ENCODE measurements around the gene SPATA33.
"Not testable (repeated sequence)": the region's sequence is repeated elsewhere in the genome, so short reads cannot be mapped to it uniquely, and the experiment has no call there.

SPATA33 gene

DNA sequence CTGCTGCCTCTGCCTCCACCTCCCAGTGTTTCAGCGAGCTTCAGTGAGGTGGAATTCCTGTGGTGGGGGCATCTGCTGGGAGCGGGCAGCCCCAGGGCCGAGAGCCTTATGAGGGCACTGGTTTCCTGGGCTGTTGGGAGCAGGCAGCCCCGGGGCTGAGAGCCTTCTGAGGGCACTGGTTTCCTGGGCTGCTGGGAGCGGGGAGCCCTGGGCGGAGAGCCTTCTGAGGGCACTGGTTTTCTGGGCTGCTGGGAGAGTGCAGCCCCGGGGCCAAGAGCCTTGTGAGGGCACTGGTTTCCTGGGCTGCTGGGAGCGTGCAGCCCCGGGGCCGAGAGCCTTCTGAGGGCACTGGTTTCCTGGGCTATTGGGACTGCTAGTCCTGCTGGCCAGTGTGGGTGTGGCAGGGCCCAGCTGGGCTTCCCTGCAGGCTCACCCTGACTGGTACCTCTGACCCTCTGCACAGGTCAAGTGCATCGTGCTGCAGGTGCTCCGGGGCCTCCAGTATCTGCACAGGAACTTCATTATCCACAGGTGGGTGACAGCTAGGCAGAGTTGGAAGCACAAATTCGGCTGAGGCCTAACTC is 34.4 kb downstream of the SPATA33 start:
- TF ChIP-seq FOXP2 (optimal IDR thresholded peaks at IDR 0.05; ENCODE audit: control extremely low read depth, extremely low read length, insufficient read depth) (no peak), EZH2 (IDR thresholded peaks at IDR 0.05) (no peak), POLR2AphosphoS5 (IDR thresholded peaks at IDR 0.05; ENCODE audit: borderline replicate concordance, low read depth, low read length) (no peak)
- Histone ChIP-seq H3K36me3 (ENCODE audit: insufficient read depth, low read length) (peaks cover 2% of the 10 kb centered on the region; the same call in 1 of the 2 replicates), H3K9me3 (ENCODE audit: low read depth, low read length) (no peaks in the 10 kb centered on the region), H3K9ac (ENCODE audit: insufficient read length) (no peak overlapping the region), H3K27ac (no peak overlapping the region), H3K4me3 (no peak overlapping the region)
- DNase-seq (ENCODE audit: low read depth, low spot score) = no peak

- no peak for TF ChIP-seq FOXP2 (optimal IDR thresholded peaks at IDR 0.05; ENCODE audit: control extremely low read depth, extremely low read length, insufficient read depth)
- no peak for TF ChIP-seq POLR2AphosphoS5 (IDR thresholded peaks at IDR 0.05; ENCODE audit: borderline replicate concordance, low read depth, low read length)
- TF ChIP-seq EZH2 (IDR thresholded peaks at IDR 0.05) = no peak
- H3K36me3 ChIP-seq (ENCODE audit: insufficient read depth, low read length) = peaks cover 2% of the 10 kb centered on the region; the same call in 1 of the 2 replicates
- H3K4me3 ChIP-seq = no peak overlapping the region
- no peak for DNase-seq (ENCODE audit: low read depth, low spot score)
- no peak overlapping the region for H3K9ac ChIP-seq (ENCODE audit: insufficient read length)
- no peaks in the 10 kb centered on the region for H3K9me3 ChIP-seq (ENCODE audit: low read depth, low read length)
- H3K27ac ChIP-seq = no peak overlapping the region
Measured at GRCh38 chr16:89693289-89693731, 35.7 kb downstream of the SPATA33 start.

- TF ChIP-seq EZH2 (IDR thresholded peaks at IDR 0.05) (no peak), FOXP2 (optimal IDR thresholded peaks at IDR 0.05; ENCODE audit: control extremely low read depth, extremely low read length, insufficient read depth) (no peak), POLR2AphosphoS5 (IDR thresholded peaks at IDR 0.05; ENCODE audit: borderline replicate concordance, low read depth, low read length) (no peak)
- DNase-seq (ENCODE audit: low read depth, low spot score) = no peak
- peaks cover 2% of the 10 kb centered on the region; the same call in 1 of the 2 replicates for H3K36me3 ChIP-seq (ENCODE audit: insufficient read depth, low read length)
- no peak overlapping the region for H3K27ac ChIP-seq
- H3K9me3 ChIP-seq (ENCODE audit: low read depth, low read length) = no peaks in the 10 kb centered on the region
- no peak overlapping the region for H3K4me3 ChIP-seq
- H3K9ac ChIP-seq (ENCODE audit: insufficient read length) = no peak overlapping the region
Measured at GRCh38 chr16:89693931-89694783, 36.5 kb downstream of the SPATA33 start.

DNA sequence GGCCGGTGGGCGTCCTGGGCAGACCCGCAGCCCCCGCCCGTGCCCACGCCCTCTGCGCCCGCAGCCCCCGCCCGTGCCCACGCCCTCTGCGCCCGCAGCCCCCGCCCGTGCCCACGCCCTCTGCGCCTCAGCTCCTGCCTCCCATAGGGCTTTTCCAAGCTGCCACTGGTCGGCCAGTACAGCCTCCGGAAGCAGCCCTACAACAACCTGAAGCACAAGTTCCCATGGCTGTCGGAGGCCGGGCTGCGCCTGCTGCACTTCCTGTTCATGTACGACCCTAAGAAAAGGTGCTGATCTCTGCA is 37.1 kb downstream of the SPATA33 start:
- H3K36me3 ChIP-seq (ENCODE audit: insufficient read depth, low read length); H3K9me3 ChIP-seq (ENCODE audit: low read depth, low read length); DNase-seq (ENCODE audit: low read depth, low spot score); H3K4me3 ChIP-seq; H3K27ac ChIP-seq; H3K9ac ChIP-seq (ENCODE audit: insufficient read length): not testable (repeated sequence)

DNA sequence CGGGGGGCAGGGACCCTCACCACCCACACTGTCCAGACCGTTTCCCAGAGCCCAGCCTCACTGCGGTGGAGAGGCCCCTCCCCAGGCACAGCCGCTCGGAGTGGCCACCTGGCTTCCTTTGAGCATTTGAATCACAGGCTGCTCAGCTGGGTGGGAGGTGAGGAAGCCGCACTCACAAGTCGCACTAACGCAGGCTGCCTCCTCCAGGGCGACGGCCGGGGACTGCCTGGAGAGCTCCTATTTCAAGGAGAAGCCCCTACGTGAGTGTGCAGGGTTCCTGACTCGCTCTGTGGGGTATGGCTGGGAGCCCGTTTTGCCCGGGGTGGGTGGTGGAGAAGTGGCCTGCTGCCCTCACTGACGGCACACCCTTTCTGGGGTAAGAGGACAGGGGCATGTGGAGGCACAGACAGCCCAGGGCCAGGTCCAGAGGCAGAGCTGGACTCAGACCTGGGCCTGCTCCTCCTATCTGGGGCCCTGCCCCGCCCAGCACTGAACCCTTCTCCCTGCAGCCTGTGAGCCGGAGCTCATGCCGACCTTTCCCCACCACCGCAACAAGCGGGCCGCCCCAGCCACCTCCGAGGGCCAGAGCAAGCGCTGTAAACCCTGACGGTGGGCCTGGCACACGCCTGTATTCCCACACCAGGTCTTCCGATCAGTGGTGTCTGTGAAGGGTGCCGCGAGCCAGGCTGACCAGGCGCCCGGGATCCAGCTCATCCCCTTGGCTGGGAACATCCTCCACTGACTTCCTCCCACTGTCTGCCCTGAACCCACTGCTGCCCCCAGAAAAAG is 37.6 kb downstream of the SPATA33 start:
- Histone ChIP-seq H3K9me3 (ENCODE audit: low read depth, low read length) (no peaks in the 10 kb centered on the region), H3K27ac (no peak overlapping the region), H3K4me3 (no peak overlapping the region), H3K36me3 (ENCODE audit: insufficient read depth, low read length) (peaks cover 2% of the 10 kb centered on the region; the same call in 1 of the 2 replicates), H3K9ac (ENCODE audit: insufficient read length) (no peak overlapping the region)
- TF ChIP-seq EZH2 (IDR thresholded peaks at IDR 0.05) = no peak
- no peak for TF ChIP-seq FOXP2 (optimal IDR thresholded peaks at IDR 0.05; ENCODE audit: control extremely low read depth, extremely low read length, insufficient read depth)
- no peak for TF ChIP-seq POLR2AphosphoS5 (IDR thresholded peaks at IDR 0.05; ENCODE audit: borderline replicate concordance, low read depth, low read length)
- DNase-seq (ENCODE audit: low read depth, low spot score) = no peak

DNA sequence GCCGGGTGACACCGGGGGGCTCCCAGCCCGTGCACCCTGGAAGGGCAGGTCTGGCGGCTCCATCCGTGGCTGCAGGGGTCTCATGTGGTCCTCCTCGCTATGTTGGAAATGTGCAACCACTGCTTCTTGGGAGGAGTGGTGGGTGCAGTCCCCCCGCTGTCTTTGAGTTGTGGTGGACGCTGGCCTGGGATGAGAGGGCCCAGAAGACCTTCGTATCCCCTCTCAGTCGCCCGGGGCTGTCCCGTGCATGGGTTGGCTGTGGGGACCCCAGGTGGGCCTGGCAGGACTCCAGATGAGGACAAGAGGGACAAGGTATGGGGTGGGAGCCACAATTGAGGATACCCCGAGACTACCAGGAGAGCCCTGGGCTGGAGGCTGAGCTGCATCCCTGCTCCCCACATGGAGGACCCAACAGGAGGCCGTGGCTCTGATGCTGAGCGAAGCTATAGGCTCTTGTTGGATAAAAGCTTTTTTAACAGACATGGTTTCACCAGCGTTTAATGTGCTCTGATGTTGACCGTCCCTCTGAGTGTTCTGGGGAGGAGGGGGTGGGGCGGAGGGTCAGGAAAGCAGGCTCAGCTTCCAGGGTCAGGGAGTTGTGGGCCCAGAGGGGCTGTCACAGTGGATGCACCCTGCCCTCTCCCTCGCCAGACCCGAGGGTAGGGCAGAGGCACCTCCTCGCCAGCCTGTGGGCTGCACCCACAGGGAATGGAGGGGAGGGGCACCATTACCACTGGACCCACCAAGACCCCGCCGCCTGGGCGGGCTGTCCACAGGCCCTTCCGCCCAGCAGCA is 38.4 kb downstream of the SPATA33 start:
- no peak overlapping the region for H3K27ac ChIP-seq
- H3K36me3 ChIP-seq (ENCODE audit: insufficient read depth, low read length) = peaks cover 2% of the 10 kb centered on the region; the same call in 1 of the 2 replicates

GRCh38 chr16:89696670-89697128 is 39.1 kb downstream of the SPATA33 start:
- Histone ChIP-seq H3K36me3 (ENCODE audit: insufficient read depth, low read length) (peaks cover 2% of the 10 kb centered on the region; the same call in 1 of the 2 replicates), H3K27ac (no peak overlapping the region), H3K4me3 (no peak overlapping the region), H3K9me3 (ENCODE audit: low read depth, low read length) (no peaks in the 10 kb centered on the region), H3K9ac (ENCODE audit: insufficient read length) (no peak overlapping the region)
- no peak for TF ChIP-seq EZH2 (IDR thresholded peaks at IDR 0.05)
- peak; percentile 30; the same call in 1 of the 2 replicates for TF ChIP-seq POLR2AphosphoS5 (IDR thresholded peaks at IDR 0.05; ENCODE audit: borderline replicate concordance, low read depth, low read length)
- TF ChIP-seq FOXP2 (optimal IDR thresholded peaks at IDR 0.05; ENCODE audit: control extremely low read depth, extremely low read length, insufficient read depth) = no peak
- DNase-seq (ENCODE audit: low read depth, low spot score) = no peak

More for the DNA sequence above, 38.4 kb downstream of the SPATA33 start:
- no peak overlapping the region for H3K9ac ChIP-seq (ENCODE audit: insufficient read length)
- no peaks in the 10 kb centered on the region for H3K9me3 ChIP-seq (ENCODE audit: low read depth, low read length)
- DNase-seq (ENCODE audit: low read depth, low spot score) = no peak
- H3K4me3 ChIP-seq = no peak overlapping the region
- TF ChIP-seq EZH2 (IDR thresholded peaks at IDR 0.05) (no peak), POLR2AphosphoS5 (IDR thresholded peaks at IDR 0.05; ENCODE audit: borderline replicate concordance, low read depth, low read length) (no peak), FOXP2 (optimal IDR thresholded peaks at IDR 0.05; ENCODE audit: control extremely low read depth, extremely low read length, insufficient read depth) (no peak)

Data from SK-N-MC (cell line).